ENCODE data around the gene CAB39L. TPM values are rescaled to one million over a fixed set of nuclear protein-coding genes. Genes with fewer than 3 reads are reported as not detected.

CAB39L gene
- total and polyA plus RNA-seq, 9 of the 15 experiments (the other 6 are each of a cell fraction or from before 2014, with no cell fraction given): 1.1 to 4.2 (median 2.6) TPM

DNA sequence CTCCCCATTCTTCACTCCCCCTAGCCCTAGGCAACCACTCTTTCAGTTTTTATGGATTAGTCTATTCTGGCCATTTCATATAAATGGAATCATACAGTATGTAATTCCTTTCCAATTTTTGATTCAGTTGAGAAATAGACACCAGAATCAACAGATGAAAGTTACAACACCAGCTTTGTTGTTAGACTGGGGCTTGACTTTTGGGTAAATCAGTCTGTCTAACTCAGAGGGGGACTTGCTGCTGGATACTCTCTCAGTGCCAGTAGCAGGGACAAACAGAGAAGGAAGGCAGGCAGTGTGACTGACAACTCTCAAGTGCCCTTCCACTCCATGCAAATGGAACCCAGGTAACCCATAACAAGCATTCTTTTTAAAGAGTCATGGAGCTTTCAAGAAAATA lies 155.4 kb downstream of the CAB39L start:
- Histone ChIP-seq H3K27ac (ENCODE audit: extremely low read depth, low read depth, low read length) (no peak overlapping the region), H3K27me3 (ENCODE audit: control insufficient read depth in 2 of 2, insufficient read depth in 2 of 2, low read length in 2 of 2) (no peaks in the 10 kb centered on the region), H3K4me1 (replicated peaks in 1 of 2; ENCODE audit: control insufficient read depth in 2 of 2, insufficient read depth in 2 of 2, low read length in 2 of 2) (peaks cover 0 to 3% of the 10 kb centered on the region in 2 experiments; a peak in 2 of 5 replicates), H3K9me3 (replicated peaks; ENCODE audit: control insufficient read depth, insufficient read depth, low read depth, low read length) (no peaks in the 10 kb centered on the region), H3K4me2 (ENCODE audit: insufficient read depth, low read length) (no peak overlapping the region), H3K79me2 (ENCODE audit: control insufficient read depth, insufficient read depth, low read length) (no peaks in the 10 kb centered on the region), H3K4me3 (no peak overlapping the region), H4K20me1 (replicated peaks; ENCODE audit: control insufficient read depth, insufficient read depth, low read length) (no peaks in the 10 kb centered on the region), H3K9ac (ENCODE audit: insufficient read depth in 1 of 2, low read depth in 2 of 2, low read length in 2 of 2) (no peak overlapping the region), H2AFZ (ENCODE audit: low read depth, low read length) (no peak overlapping the region), H3K9me1 (ENCODE audit: control insufficient read depth, insufficient read depth, low read length) (no peaks in the 10 kb centered on the region), H3K36me3 (ENCODE audit: control insufficient read depth, insufficient read depth, low read length) (no peaks in the 10 kb centered on the region)
- intact Hi-C loops (cut with micrococcal nuclease): loop anchor here (10.0 kb wide), 1 partner anchor 184 kb away; no protein-coding TSS in a partner anchor
- BruUV-seq (replicated peaks): no TSS peak
- no peak for FAIRE-seq
- ChIA-PET CTCF (ENCODE audit: low intra/inter-chr PET ratio) (no interaction called here), POLR2A (no interaction called here)
- DNase-seq (ENCODE audit: extremely low read depth in 1 of 4, low spot score in 3 of 4): no peak
- in situ Hi-C loops (cut with MboI): no loop called here
- ATAC-seq: no peak
- TF ChIP-seq TCF7 (IDR thresholded peaks at IDR 0.05; ENCODE audit: borderline replicate concordance) (no peak), ZNF165 (CRISPR knock-in tag; IDR thresholded peaks at IDR 0.05; ENCODE audit: borderline replicate concordance) (no peak), ZNF217 (CRISPR knock-in tag; IDR thresholded peaks at IDR 0.05) (no peak), ZNF311 (CRISPR knock-in tag; IDR thresholded peaks at IDR 0.05) (no peak), GABPB2 (CRISPR knock-in tag; conservative IDR thresholded peaks at IDR 0.05) (no peak), XRCC3 (IDR thresholded peaks at IDR 0.05) (no peak), ZNF263 (CRISPR knock-in tag; IDR thresholded peaks at IDR 0.05; ENCODE audit: borderline replicate concordance) (no peak), SP2 (IDR thresholded peaks at IDR 0.05; ENCODE audit: extremely low read depth, low read depth, low read length, poor library complexity, severe bottlenecking) (no peak), ZNF583 (CRISPR knock-in tag; IDR thresholded peaks at IDR 0.05) (no peak), ZNF24 (IDR thresholded peaks at IDR 0.05) (no peak), ILK (tag; IDR thresholded peaks at IDR 0.05; ENCODE audit: borderline replicate concordance, low read depth) (no peak)
- TF ChIP-seq, protein P1, sequence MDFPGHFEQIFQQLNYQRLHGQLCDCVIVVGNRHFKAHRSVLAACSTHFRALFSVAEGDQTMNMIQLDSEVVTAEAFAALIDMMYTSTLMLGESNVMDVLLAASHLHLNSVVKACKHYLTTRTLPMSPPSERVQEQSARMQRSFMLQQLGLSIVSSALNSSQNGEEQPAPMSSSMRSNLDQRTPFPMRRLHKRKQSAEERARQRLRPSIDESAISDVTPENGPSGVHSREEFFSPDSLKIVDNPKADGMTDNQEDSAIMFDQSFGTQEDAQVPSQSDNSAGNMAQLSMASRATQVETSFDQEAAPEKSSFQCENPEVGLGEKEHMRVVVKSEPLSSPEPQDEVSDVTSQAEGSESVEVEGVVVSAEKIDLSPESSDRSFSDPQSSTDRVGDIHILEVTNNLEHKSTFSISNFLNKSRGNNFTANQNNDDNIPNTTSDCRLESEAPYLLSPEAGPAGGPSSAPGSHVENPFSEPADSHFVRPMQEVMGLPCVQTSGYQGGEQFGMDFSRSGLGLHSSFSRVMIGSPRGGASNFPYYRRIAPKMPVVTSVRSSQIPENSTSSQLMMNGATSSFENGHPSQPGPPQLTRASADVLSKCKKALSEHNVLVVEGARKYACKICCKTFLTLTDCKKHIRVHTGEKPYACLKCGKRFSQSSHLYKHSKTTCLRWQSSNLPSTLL (IDR thresholded peaks at IDR 0.05): no peak
- TF ChIP-seq, protein P2, sequence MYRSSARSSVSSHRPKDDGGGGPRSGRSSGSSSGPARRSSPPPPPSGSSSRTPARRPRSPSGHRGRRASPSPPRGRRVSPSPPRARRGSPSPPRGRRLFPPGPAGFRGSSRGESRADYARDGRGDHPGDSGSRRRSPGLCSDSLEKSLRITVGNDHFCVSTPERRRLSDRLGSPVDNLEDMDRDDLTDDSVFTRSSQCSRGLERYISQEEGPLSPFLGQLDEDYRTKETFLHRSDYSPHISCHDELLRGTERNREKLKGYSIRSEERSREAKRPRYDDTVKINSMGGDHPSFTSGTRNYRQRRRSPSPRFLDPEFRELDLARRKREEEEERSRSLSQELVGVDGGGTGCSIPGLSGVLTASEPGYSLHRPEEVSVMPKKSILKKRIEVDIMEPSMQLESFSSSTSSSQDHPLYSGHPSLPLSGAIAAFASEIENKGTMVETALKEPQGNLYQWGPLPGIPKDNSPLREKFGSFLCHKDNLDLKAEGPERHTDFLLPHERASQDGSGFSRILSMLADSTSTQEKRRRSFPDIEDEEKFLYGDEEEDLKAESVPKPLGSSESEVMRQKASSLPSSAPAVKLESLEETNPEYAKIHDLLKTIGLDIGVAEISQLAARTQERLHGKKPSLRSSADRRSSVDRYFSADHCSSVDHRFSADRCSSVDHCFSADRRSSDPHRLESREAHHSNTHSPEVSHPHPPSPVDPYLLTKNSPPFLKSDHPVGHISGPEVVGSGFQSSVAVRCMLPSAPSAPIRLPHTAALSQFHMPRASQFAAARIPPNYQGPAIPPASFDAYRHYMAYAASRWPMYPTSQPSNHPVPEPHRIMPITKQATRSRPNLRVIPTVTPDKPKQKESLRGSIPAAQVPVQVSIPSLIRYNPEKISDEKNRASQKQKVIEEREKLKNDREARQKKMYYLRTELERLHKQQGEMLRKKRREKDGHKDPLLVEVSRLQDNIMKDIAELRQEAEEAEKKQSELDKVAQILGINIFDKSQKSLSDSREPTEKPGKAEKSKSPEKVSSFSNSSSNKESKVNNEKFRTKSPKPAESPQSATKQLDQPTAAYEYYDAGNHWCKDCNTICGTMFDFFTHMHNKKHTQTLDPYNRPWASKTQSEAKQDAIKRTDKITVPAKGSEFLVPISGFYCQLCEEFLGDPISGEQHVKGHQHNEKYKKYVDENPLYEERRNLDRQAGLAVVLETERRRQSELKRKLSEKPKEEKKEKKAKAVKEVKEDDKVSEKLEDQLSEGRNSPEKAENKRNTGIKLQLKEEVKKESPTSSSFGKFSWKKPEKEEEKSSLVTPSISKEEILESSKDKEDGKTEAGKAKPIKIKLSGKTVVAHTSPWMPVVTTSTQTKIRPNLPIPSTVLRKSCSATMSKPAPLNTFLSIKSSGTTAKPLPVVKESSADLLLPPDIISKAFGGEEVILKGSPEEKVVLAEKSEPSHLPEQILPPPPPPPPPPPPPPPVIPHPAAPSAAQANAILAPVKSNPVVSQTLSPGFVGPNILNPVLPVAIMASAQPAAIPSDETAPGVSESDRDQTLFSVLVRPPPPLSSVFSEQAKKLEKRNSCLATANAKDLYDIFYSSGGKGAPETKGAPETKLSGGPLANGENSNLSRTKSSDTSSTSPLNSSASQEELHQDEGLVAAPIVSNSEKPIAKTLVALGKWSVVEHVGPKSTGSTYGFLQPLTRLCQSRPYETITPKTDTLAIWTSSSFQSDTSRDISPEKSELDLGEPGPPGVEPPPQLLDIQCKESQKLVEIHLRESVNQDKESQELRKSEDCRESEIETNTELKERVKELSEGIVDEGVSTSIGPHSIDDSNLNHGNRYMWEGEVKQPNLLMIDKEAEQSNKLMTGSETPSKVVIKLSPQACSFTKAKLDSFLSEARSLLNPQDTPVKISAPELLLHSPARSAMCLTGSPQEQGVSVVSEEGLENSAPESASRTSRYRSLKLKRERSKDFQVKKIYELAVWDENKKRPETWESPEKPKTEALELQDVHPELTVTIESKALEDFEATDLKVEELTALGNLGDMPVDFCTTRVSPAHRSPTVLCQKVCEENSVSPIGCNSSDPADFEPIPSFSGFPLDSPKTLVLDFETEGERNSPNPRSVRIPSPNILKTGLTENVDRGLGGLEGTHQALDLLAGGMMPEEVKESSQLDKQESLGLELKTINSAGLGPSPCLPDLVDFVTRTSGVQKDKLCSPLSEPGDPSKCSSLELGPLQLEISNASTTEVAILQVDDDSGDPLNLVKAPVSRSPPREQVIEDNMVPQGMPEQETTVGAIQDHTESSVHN (IDR thresholded peaks at IDR 0.05; ENCODE audit: borderline replicate concordance in 1 of 2, low read depth in 1 of 2): no peak

Measured in K562 (cell line).